Measurements from ENCODE around the gene SMOC2. TPM values are rescaled to one million over a fixed set of nuclear protein-coding genes. Genes with fewer than 3 reads are reported as not detected.

Gene SMOC2
- total RNA-seq, 2 experiments from 2014 or later = not detected

DNA sequence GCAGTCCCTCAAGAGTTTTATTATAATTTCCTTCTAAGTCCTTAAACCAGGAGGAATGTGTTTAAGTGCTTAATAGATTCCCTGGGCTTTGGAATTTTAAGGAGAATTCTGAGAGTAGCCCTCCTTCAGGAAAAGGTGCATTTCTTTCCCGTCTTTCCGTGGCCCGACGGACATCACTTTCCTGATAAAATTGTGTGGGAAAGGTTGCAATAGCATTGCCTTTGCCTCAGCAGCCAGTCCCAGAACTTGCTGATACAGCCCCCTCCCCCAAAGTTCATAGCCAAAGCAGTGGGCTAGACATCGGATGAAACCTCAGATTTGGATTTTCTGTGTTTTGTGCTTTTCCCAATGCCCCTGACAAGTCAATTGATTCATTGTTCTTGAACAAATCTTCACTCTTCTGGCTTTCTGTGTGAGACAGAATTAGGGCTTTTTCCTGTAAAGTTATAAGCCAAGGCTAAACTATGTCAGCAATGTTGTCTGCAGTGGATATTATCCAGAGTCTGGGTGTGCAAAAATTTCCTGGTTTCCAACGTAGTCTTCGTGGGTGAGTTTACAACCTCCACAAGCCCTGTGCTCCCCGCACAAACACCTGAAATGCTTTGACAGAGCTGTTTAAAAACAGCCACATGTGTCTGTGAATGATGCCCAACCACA, 1.1 kb upstream of the SMOC2 start:
- ChIA-PET CTCF (no interaction called here), POLR2A (no interaction called here)

DNA sequence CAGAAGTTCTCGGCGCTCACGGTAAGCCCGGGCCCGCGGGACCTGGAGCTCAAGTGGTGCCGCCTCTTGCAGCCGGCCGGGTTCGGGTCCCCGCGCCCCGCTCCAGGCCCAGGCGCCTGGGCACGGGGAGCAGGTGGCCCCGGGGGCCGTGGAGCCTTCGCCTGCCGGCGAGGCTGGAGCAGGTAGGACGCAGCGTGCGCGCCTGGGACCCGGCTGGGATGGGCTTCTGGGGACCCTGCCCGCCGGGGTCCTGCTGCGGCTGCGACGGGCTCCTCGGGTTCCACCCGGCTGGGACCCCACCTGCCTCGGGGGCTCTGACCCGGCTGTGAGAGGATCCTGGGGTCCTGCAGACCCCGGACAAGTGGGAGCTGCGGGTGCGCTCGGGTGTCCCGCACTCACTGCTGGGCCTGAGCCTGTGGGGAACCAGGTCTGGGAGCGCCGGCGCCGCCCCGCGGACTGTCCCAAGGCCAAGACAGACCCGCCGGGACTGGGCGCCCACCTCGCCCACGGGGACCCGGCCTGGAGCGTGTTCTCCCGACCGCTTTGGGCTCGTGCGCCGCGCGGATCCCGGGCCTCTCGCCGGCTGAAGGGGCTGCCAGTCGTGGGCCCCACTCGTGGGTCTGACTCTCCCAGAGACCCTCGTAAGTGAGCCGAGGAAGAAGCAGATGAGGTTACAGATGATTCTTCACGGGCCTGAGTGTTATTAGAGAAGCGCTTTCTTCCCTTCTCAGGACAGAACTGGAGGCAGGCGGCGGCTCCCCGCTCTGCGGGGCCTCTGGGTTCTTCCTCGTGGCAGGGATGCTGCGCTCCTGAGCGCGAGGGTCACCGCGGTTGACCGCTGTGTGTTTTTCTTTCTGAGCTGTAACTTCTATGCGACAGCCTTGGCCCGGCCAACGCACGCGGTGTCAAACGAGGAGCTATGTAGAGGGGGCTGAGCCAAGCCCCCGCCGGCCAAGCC, 729 bp downstream of the SMOC2 start:
- ChIA-PET POLR2A (no interaction called here), CTCF (no interaction called here)

DNA sequence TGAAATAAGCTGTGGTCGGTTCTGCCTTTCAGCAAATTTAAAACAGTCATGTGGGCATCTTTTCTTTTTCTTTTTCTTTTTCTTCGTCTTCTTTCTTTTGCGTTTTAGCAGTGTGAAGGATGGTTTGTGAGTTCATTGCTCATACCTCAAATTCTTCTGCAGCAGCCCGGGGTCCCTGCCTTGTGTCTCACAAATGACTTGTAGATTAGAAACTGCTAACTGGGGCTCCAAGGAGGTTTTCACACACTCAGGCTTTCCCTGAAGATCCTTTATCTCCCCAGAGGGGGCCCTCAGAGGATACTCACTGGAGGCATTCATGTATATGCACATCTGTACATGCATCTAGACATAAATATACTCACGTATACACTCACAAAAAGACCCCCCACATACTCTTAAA, 1.7 kb downstream of the SMOC2 start:
- ChIA-PET CTCF (no interaction called here), POLR2A (no interaction called here)

DNA sequence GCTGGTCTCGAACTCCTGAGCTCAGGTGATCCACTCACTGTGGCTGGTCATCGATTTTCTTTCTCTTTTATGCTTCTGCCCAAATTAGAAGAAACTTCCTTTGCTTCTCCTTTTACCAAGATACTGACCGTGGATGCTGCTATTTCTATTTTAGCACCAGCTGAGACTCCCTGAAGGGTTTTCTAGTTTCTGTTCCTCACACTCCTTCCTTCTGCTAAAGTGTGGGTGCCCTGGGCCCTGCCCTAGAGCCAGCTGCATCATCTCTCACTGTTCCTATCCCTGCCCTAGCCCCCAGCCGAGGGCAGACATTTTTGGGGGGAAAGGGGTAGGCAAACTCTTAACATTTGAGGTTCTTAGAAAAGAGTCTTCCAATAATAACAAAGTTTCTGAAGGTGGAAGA, 6.3 kb downstream of the SMOC2 start:
- CTCF ChIA-PET = no interaction called here
- POLR2A ChIA-PET = no interaction called here

DNA sequence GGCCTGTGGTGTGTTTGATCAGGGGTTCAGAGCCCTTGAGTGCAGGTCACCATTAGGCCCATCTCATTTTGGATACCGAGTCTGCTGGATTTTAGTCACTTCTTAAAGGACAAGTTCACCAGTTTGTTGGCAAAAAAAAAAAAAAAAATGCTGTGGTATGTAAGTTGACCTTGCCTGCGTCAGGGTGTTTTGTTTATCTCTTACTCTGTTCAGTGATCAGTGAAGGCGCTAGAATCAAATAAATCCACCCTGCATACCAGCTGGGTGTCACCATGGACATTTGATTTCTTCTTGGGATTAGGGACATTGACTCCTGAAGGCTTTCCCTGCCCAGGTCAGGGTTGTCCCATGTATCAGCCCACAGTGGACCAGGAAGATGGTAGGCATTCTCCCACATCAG, 6.7 kb downstream of the SMOC2 start:
- ChIA-PET CTCF (no interaction called here), POLR2A (no interaction called here)

DNA sequence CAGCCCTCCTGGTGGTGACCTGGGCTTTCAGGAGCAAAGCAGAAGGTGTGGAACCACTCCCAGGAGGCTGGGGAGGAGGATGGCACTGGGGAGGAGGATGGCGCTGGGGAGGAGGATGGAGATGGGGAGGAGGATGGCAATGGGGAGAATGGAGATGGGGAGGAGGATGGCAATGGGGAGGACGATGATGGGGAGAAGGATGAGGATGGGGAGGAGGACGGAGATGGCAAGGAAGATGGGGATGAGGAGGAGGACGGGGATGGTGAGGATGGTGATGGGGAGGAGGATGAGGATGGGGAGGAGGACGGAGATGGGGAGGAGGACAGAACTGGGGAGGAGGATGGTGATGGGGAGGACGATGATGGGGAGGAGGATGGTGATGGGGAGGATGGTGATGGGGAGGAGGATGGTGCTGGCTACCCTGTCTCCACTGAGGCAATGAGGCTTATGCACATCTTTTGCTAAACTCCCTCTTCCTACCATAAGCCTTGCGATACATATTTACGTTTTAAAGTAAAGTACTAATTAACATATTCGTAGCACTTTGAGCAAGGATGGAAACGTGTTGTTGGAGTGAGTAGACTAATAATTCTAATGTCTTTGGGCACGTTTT, 7.4 kb downstream of the SMOC2 start:
- CTCF ChIA-PET = no interaction called here

DNA sequence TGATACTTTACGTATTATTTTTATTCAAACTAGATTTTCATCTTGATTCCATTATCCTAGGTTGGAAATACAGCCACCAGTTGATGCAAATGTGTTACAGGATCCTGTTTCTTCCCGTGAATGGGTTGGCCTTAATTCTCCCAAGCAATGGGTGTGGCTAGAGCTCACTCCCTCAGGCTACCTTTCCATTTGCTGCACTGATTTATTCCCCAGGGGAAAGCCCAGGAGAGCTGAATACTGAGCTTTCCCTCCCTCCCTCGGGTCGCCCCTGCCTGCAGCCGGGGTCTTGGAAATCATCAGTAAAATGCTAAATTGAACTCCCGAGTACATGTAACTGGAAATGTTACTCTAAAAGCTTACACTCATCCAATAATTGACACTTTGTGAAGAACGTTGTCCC, 9.9 kb downstream of the SMOC2 start:
- CTCF ChIA-PET = no interaction called here
- POLR2A ChIA-PET = no interaction called here

More for the DNA sequence above, 7.4 kb downstream of the SMOC2 start:
- POLR2A ChIA-PET = no interaction called here

DNA sequence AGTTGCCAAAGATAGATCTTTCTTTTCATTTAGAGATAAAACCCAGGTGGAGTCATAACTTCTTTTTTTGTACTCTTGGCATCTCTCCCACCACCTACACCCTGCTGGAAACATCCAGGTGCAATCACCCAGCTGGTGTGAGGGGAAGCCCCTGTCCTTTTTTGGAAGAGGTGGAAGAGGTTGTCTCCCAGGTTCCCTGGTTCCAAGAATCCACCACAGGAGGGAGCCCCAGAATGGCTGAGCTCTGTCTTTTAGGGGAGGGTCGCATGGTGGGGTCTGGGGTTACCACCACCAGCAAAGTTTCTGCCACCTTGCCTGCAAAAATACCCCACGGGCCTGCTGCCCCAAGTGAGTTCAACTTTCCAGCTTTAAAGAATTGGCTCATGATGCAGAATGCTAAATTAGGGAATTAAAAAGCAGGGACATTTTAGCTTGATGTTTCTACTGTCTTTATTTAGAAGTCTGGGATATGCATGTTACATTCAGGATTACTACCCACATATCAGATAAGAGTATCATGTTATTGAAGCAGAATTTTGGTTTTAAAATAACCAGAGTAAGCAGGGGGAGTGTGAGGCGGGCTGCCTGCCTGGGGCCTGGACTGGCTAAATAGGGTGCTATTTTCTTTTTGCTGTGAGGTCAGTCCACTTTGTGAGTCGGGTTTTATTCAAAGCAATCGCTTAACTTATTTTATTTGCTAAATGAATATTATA, 11.0 kb downstream of the SMOC2 start:
- ChIA-PET CTCF (no interaction called here), POLR2A (no interaction called here)

DNA sequence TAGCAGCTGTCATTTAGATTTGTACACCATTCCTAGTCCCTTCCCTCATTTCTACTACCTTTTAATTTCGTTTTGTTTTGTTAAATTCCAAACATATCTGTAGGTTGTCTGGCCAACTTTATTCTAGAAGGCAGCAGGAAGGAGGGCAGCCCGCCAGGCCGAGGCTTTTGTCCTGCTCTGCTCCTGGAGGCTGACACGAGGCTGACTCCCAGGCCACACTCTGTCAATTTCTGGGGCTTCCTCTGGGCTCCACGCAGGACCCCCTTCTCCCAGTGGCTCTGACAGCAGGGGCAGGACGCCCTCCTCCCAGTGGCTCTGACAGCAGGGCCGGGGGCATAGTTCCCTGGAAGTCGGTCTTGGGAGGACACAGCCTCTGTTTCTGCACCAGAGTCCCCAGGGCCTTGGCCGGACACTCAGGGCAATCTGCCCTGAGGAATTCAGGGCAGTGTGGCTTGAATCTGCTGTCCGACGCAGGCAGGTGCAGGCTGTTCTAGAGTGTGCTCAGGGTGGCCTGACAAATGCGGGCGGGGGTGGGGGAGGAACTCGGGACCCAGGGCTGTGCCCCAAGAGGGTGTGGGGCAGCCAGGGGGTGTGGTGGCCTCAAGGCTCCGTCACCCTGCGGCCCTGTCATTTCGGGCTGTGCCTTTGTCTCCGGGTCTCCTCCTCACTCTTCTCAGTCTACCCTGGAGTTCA, 11.8 kb downstream of the SMOC2 start:
- ChIA-PET POLR2A (no interaction called here), CTCF (no interaction called here)

DNA sequence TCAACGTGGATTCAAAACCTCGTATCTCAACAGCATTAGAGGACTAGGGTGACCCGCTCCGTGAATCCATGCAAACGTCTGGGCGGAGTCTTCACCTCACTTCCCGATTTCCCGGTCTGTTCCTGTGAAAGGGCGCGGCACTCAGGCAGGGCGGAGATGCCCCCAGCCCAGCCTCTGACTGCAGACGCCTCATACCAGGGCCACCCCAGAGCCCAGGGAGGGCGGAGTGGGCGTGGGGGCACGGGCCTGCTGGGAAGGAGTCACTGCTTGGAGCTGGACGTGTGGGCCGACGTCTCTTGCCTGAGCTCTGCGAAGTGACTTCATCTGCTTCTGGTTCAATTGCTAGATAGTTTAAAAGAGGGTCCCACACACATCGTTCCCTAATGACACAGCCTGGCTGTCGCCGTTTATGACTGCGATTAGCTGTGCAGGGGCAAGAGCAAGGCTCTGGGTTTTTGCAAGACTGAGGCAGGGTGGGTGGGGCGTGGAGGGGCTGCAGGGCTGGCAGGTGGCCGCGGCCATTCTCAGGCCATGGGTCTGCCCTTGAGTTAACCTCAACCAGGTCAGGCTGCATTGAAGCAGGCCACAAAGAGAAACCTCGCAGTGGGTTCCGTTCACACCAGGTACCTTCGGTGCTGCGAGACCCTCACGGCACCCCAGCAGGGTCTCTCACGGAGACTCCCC, 15.0 kb downstream of the SMOC2 start:
- ChIA-PET POLR2A (no interaction called here), CTCF (no interaction called here)

DNA sequence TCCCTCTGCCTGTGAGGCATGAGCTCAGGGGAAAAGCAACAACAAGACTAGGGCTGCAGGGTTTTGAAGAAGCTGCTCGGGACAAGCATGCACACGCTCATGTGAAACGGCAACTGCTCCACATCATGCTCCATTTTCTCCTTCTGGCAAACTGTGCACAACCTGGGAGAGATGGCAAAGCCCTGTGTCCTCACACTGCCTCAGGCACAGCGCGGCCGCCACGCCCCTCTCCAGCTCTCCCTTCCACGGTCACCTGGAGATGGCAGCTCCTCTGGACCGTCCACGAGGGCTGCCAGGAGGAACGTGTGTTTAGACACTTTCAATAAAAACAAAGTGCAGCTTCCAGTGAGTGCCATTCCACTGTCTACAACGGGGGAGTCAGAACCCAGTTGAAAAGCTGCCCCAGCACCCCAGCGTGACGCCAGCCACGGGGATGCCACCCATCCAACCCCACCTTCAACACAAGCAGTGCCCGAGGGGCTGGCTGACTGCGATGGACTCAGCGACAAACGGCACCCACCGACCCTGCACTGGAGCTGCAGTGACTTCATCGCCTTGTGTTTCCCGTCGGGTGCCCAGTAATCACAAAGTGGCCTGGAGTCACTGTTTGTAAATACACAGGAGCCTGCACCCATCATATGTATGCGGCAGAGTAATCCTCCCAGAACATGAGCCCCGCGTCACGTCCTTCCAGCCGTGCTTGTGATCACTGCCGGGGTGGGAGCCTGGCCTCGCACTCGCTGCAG, 16.1 kb downstream of the SMOC2 start:
- ChIA-PET POLR2A (no interaction called here), CTCF (no interaction called here)

DNA sequence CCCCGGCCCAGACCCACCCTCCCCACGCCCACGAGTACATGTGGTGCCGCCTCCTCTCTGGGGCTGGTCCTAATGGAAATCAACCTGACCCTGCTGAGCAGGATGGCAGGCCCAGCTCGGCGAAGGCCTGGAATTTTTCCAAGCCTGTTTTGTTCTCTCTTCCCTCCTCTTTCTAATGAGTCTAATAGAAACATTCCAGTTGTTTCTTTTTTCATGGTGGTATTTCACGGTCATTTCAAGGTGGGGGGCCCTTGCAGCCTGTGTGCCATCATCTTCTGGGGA, 16.6 kb downstream of the SMOC2 start:
- POLR2A ChIA-PET = no interaction called here
- CTCF ChIA-PET = no interaction called here

DNA sequence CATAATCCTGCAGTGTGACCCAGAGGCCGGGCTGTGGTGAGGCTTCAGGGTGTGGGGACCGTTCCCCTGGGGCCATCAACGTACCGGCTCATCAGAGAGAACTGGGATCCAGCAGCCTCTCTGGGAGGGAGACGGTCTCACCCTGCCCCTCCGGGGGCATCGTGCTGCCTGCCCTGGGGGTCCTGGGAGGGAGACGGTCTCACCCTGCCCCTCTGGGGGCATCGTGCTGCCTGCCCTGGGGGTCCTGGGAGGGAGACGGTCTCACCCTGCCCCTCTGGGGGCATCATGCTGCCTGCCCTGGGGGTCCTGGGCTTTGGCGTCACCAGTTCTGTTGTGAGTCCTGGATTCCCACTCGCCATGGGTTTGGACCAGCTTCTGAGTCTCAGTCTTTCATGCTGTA, 17.1 kb downstream of the SMOC2 start:
- POLR2A ChIA-PET = no interaction called here
- CTCF ChIA-PET = no interaction called here

DNA sequence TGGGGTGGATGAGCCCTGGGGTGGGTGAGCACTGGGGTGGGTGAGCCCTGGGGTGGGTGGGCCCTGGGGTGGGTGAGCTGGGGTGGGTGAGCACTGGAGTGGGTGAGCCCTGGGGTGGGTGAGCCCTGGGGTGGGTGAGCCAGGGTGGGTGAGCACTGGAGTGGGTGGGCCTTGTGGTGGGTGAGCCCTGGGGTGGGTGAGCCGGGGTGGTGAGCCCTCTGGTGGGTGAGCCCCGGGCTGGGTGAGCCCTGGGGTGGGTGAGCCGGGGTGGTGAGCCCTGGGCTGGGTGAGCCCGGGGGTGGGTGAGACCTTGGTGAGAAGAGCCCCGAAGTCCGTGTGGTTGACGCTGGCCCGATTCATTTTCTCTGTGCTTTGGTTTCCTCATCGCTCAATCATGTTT, 18.6 kb downstream of the SMOC2 start:
- ChIA-PET CTCF (no interaction called here), POLR2A (no interaction called here)

DNA sequence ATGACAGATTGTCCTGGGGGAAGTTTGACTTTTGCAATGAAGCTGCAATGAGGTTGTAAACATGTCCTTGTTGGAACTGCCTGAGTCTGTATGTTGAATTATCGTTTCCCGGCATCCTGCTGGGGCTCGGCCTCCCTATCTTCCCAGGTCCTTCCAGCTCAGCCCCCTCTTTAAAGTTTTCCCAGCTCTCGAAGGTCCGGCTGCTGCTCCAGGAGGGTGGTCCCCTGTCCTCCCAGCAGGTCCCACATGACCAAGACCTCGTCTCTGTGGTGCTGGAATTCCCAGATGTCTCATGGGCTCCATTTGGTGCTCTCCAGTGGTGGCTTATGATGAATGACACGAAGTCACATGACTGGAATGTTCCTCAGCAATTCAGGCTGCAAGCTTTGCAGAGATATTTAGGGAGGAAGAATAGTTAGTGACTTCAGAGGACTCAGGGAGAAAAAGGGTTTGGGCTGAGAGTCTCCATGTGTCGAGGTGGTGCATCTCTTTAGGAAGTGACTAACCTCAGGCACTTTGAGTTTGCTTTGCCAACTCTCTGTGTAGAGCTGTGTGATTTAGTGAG, 21.4 kb downstream of the SMOC2 start:
- CTCF ChIA-PET = no interaction called here
- POLR2A ChIA-PET = no interaction called here

DNA sequence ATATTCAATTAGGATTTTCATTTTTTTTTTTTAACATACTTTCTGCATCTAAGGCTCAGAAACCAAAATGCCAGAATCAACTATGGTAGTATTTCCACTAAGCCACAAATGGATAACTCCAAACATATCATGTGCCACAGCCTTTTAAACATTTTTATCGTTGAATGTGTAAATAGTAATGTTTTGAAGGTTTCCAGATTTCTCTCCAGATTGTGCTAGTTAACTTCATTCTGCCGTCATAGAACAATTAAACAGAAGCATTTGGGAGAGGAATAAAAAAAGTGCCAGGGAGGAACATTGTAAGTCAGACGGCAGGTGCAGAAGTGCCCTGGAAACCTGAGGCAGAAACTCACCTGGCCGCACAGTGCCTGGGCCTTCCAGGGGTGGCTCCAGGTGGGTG, 23.6 kb downstream of the SMOC2 start:
- POLR2A ChIA-PET = no interaction called here
- CTCF ChIA-PET = no interaction called here

DNA sequence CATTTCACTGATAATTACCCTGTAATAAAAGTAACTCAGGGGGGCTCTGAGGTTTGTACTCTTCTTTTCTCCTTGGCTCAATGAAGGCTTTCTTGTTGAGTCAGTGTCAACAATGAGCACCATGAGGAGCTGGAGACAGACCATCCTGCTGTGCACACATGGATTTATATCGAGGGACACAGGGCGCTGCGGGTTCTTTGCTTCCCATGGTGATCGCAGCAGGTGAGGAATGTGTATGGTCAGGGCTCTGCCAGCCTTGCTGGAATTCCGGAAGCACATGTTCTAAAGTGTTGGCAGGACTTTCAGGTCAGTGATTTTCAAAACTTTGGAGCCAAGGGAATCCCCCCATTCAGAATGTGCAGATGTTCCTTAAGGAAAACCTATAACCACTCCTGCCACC, 27.1 kb downstream of the SMOC2 start:
- CTCF ChIA-PET = no interaction called here
- POLR2A ChIA-PET = no interaction called here

DNA sequence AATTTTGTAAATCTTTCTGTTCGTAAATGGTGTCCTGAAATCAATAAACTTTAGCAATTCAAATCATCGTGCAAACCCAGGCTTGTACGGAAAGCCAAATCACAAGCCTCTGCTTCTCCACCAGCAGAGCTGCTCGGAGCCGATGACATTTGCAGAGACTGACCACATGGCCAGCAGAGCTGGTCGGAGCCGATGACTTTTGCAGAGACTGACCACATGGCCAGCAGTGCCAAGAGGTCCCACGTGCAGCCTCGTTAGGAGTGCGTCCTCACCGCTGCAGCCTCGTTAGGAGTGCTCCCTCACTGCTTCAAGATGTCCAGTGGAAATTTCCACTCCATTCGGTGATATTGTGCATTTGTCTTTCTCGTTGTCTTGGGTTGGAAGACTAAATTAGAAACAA, 28.5 kb downstream of the SMOC2 start:
- CTCF ChIA-PET = no interaction called here
- POLR2A ChIA-PET = no interaction called here

DNA sequence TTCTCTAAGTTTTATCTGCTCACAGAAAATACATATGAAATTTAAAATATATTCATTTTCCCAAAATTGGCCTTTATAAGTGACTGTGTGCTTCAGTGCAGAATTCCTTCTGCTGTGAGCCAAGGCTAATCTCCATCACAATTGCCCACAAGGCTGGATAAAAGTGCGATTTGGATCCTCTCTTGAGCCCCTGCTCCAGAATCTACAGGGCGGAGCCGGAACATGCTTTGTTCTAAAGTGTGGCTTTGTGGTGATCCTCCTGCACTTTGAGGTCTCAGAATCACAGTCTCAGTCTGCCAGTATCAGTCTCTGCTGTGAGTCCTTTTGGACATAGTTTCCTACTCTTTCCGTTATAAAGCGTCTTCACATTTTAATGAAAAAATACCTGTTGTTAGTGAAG, 28.9 kb downstream of the SMOC2 start:
- POLR2A ChIA-PET = no interaction called here
- CTCF ChIA-PET = no interaction called here

Measured in activated CD8-positive, alpha-beta memory T cell treated with anti-CD3 and anti-CD28 coated beads for 36 hours (primary cell).